ENCODE data around the gene MMP15.
"Not testable (repeated sequence)": the region's sequence is repeated elsewhere in the genome, so short reads cannot be mapped to it uniquely, and the experiment has no call there.

DNA sequence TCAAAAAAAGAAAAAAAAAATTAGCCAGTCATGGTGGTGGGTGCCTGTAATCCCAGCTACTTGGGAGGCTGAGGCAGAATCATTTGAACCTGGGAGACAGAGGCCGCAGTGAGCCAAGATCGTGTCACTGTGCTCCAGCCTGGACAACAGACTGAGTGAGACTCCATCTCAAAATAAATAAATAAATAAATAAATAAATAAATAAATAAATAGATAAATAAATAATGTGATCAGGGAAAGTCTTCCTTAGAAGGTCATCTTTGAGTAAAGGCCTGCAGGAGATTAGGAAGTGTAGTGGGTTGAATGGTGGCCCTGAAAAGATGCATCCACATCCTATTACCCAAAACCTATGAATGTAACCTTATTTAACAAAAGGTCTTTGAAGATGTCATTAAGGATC lies 47.5 kb downstream of the MMP15 start:
- TF ChIP-seq, protein P1, sequence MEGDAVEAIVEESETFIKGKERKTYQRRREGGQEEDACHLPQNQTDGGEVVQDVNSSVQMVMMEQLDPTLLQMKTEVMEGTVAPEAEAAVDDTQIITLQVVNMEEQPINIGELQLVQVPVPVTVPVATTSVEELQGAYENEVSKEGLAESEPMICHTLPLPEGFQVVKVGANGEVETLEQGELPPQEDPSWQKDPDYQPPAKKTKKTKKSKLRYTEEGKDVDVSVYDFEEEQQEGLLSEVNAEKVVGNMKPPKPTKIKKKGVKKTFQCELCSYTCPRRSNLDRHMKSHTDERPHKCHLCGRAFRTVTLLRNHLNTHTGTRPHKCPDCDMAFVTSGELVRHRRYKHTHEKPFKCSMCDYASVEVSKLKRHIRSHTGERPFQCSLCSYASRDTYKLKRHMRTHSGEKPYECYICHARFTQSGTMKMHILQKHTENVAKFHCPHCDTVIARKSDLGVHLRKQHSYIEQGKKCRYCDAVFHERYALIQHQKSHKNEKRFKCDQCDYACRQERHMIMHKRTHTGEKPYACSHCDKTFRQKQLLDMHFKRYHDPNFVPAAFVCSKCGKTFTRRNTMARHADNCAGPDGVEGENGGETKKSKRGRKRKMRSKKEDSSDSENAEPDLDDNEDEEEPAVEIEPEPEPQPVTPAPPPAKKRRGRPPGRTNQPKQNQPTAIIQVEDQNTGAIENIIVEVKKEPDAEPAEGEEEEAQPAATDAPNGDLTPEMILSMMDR (IDR thresholded peaks at IDR 0.05) = not testable (repeated sequence)
- not testable (repeated sequence) for TF ChIP-seq POLR2A, EP300 (IDR thresholded peaks at IDR 0.05)
